SU-DHL-6 (cell line): ENCODE results near the gene ST6GALNAC6.
A peak's percentile ranks its signal among the peaks of the same experiment; 100 is the strongest.

Experiments used
- H2AFZ ChIP-seq: fragments of 200-600 bp; sonication (generic); 2 replicates; pipeline ENCODE4 v1.6.1; 2014; ENCODE audit warnings: low read depth, mild to moderate bottlenecking, moderate library complexity, mixed read lengths, antibody characterized with exemption, low read length; ENCODE audit not compliant: severe bottlenecking
- H3F3A ChIP-seq: fragments of 200-600 bp; shearing (Covaris generic); 2 replicates; pipeline ENCODE4 v1.6.0; 2016; ENCODE audit warnings: antibody characterized with exemption, mild to moderate bottlenecking; ENCODE audit not compliant: insufficient read depth
- H3K27ac ChIP-seq: fragments of 200-600 bp; sonication (generic); 2 replicates; pipeline ENCODE4 v1.5.1; 2016; ENCODE audit warnings: low read depth, mild to moderate bottlenecking, low read length, moderate library complexity, mixed read lengths
- H3K27me3 ChIP-seq: fragments of 200-600 bp; sonication (generic), shearing (Covaris generic); 2 replicates; pipeline ENCODE4 v1.6.0; 2014; ENCODE audit warnings: mild to moderate bottlenecking, low read length
- H3K36me3 ChIP-seq: fragments of 200-600 bp; sonication (generic); 2 replicates; pipeline ENCODE4 v1.6.1; 2014; ENCODE audit warnings: mild to moderate bottlenecking, low read length, mixed read lengths
- H3K4me2 ChIP-seq: fragments of 300-600, 200-600 bp; shearing (Covaris generic), sonication (generic); 2 replicates; pipeline ENCODE4 v1.6.0; 2014; ENCODE audit warnings: low read length, low read depth, mild to moderate bottlenecking; ENCODE audit not compliant: poor library complexity, severe bottlenecking
- H3K4me3 ChIP-seq: fragments of 200-600 bp; sonication (generic); 2 replicates; pipeline ENCODE4 v1.5.1; 2014; ENCODE audit warnings: antibody characterized with exemption, low read length, mild to moderate bottlenecking, mixed read lengths; ENCODE audit not compliant: insufficient read depth, poor library complexity, severe bottlenecking
- H3K79me2 ChIP-seq: fragments of 200-600 bp; sonication (generic); 2 replicates; pipeline ENCODE4 v1.6.1; 2014; ENCODE audit warnings: mild to moderate bottlenecking, low read length, moderate library complexity; ENCODE audit not compliant: insufficient read depth
- H3K9ac ChIP-seq: fragments of 200-600 bp; sonication (generic); 2 replicates; pipeline ENCODE4 v1.7.0; 2014; ENCODE audit warnings: mild to moderate bottlenecking, low read length
- H3K9me2 ChIP-seq: fragments of 200-600 bp; sonication (generic); replicated peaks from 2 replicates; pipeline ENCODE4 v1.6.1; 2014; ENCODE audit warnings: low read length; ENCODE audit not compliant: insufficient read depth
- H3K9me3 ChIP-seq: fragments of 200-600 bp; sonication (generic); 2 replicates; pipeline ENCODE4 v1.6.1; 2014; ENCODE audit warnings: low read length, mixed read lengths; ENCODE audit not compliant: insufficient read depth
- H4K20me1 ChIP-seq: fragments of 200-600 bp; sonication (generic); 2 replicates; pipeline ENCODE4 v1.6.1; 2014; ENCODE audit warnings: low read depth, mild to moderate bottlenecking, antibody characterized with exemption, low read length, moderate library complexity, mixed read lengths
- CTCF ChIP-seq: fragments of 200-600 bp; sonication (generic); IDR thresholded peaks from one replicate; pipeline ENCODE4 v1.5.1; 2017; ENCODE audit warnings: antibody characterized with exemption, mild to moderate bottlenecking, low read length, moderate library complexity; ENCODE audit not compliant: insufficient read depth, poor library complexity, severe bottlenecking
- EZH2phosphoT487 ChIP-seq: fragments of 200-600 bp; sonication (generic), shearing (Covaris generic); conservative IDR thresholded peaks from 2 replicates; pipeline ENCODE4 v1.6.1; 2018; ENCODE audit warnings: mild to moderate bottlenecking, antibody characterized with exemption, low read length, moderate library complexity, mixed read lengths

The ST6GALNAC6 gene

DNA sequence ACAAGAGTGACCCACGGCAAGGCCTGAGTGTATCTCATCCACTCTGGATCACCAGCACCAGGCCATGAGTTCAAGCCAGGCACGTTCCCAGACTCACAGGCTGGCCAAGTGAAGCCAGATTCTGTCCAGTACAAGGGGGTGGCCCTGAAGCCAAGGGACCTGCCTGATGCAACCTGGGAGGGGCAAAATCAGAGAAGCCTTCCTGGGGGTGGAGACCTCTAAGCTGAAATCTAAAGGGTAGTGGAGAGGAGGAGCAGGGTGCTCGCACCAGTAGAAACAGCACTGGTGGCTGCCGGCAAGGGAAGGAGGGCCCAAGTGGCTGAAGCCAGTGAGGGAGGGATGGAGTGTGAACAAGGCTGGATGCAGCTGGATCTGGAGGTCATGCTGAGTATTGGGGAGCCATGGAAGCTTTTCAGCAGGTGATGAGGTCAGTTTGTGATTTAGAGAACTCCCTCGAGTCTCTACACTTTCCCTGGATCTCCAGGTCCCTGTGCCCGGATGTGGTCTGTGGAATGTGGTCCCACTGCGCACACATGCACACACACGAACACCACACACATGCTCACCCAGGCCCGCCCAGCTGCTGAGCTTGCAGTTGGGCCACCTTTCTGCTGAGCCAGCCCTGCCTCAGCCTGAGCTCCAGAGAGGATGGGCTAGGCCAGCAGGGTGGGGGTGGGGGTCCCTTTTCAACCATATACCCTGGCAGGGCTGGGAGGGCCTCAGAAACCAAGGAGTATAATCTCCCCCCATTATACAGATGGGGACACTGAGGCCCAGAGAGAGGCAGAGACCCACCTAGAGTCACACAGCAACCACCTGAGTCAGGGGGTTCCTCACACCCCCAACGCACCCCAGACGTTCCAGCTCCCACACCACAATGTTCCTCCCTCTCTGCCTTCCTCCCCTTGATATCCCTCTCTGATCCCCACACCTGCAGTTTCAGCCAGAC is 29.5 kb upstream of the ST6GALNAC6 start:
- H4K20me1 ChIP-seq = no peaks in the 10 kb centered on the region
- no peak overlapping the region for H2AFZ ChIP-seq
- no peak overlapping the region for H3K9ac ChIP-seq
- H3K27ac ChIP-seq = no peak overlapping the region
- H3K79me2 ChIP-seq = no peaks in the 10 kb centered on the region
- H3K9me3 ChIP-seq = no peaks in the 10 kb centered on the region
- H3K36me3 ChIP-seq = no peaks in the 10 kb centered on the region
- H3F3A ChIP-seq = peaks cover 3% of the 10 kb centered on the region; the same call in 1 of the 2 replicates
- no peaks in the 10 kb centered on the region for H3K9me2 ChIP-seq
- TF ChIP-seq EZH2phosphoT487 (no peak), CTCF (no peak)
- no peaks in the 10 kb centered on the region for H3K27me3 ChIP-seq
- H3K4me3 ChIP-seq = no peak overlapping the region
- H3K4me2 ChIP-seq = no peak overlapping the region

- Histone ChIP-seq H3K27me3 (no peaks in the 10 kb centered on the region), H3K9ac (no peak overlapping the region), H4K20me1 (no peaks in the 10 kb centered on the region), H3K4me3 (no peak overlapping the region), H3F3A (peaks cover 3% of the 10 kb centered on the region; the same call in 1 of the 2 replicates), H3K4me2 (no peak overlapping the region), H3K9me2 (no peaks in the 10 kb centered on the region), H3K36me3 (no peaks in the 10 kb centered on the region), H3K27ac (no peak overlapping the region), H3K79me2 (no peaks in the 10 kb centered on the region), H3K9me3 (no peaks in the 10 kb centered on the region), H2AFZ (no peak overlapping the region)
- TF ChIP-seq CTCF = no peak
- TF ChIP-seq EZH2phosphoT487 = no peak
Observed at GRCh38 chr9:127927988-127928675, 28.7 kb upstream of the ST6GALNAC6 start.

DNA sequence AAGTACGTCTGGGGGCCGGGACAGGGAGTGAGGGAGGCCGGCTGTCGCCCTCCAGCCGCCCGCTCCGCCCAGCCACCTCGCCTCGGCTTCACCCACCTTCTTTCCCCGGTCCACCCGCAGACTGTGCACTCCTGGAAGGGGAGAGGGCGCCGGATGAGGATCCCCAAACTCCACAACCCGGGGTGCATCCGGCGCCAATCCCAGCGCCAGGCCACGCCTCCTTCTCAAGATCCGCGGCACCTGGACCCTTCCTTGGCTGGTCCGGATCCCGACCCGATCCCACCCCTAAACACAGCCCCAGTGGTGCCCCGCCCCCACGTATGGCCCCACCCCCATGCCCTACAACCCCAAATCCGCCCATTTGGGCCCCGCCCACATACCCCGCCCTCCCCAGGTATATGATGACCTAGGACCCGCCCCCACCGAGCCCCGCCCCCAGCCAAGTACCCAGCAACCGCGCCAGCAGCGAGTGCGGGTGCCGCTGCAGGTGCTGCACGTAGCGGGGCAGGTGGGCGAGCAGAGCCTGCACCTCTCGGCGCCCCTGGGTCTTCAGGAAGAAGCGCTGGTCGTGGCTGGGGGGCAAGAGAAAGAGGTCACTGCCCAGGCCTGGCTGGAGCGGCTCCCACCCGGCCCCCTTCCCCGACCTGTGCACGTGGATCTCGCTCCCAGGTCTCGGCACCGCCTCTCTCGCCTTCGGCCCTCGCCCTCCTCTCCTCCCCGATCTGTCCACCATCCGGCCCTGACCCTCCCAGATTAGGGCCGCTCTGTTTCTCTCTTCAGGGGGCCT is 28.0 kb upstream of the ST6GALNAC6 start:
- no peaks in the 10 kb centered on the region for H3K9me3 ChIP-seq
- H3K4me3 ChIP-seq = peak overlapping the region; percentile 25
- peaks cover 3% of the 10 kb centered on the region; the same call in 1 of the 2 replicates for H3F3A ChIP-seq
- no peak overlapping the region for H3K27ac ChIP-seq
- no peaks in the 10 kb centered on the region for H3K79me2 ChIP-seq
- H3K36me3 ChIP-seq = no peaks in the 10 kb centered on the region
- H2AFZ ChIP-seq = no peak overlapping the region
- peak overlapping the region; percentile 22; the same call in 1 of the 2 replicates for H3K9ac ChIP-seq
- H3K27me3 ChIP-seq = no peaks in the 10 kb centered on the region
- TF ChIP-seq EZH2phosphoT487 (no peak), CTCF (no peak)
- peak overlapping the region; percentile 45 for H3K4me2 ChIP-seq
- H4K20me1 ChIP-seq = no peaks in the 10 kb centered on the region
- no peaks in the 10 kb centered on the region for H3K9me2 ChIP-seq
